K562 (cell line): Measurements from ENCODE around the gene VAMP8. TPM values are rescaled to one million over a fixed set of nuclear protein-coding genes. Genes with fewer than 3 reads are reported as not detected.

Source experiments
- ARID2 ChIP-seq: fragments of 450-650 bp; IDR thresholded peaks from 2 replicates; pipeline ENCODE4 v1.6.1; 2017; ENCODE audit warnings: antibody characterized with exemption, mild to moderate bottlenecking
- BDP1 ChIP-seq: IDR thresholded peaks from 3 replicates; pipeline ENCODE4 v1.6.1; 2011; ENCODE audit not compliant: insufficient read length, insufficient read depth
- E2F3 ChIP-seq: fragments of 250-450 bp; sonication (Bioruptor Pico); IDR thresholded peaks from 2 replicates; pipeline ENCODE4 v1.4.0; 2020; ENCODE audit warnings: mild to moderate bottlenecking
- EP400 ChIP-seq: fragments of 450-650 bp; IDR thresholded peaks from 2 replicates; pipeline ENCODE4 v1.6.1; 2017; ENCODE audit warnings: antibody characterized with exemption, mild to moderate bottlenecking, moderate library complexity
- FOXA1 ChIP-seq: fragments of 450-650 bp; IDR thresholded peaks from 2 replicates; pipeline ENCODE4 v1.6.1; 2016; ENCODE audit warnings: mild to moderate bottlenecking, borderline replicate concordance
- HNRNPH1 ChIP-seq: fragments of 200-400 bp; formaldehyde crosslinking; optimal IDR thresholded peaks from 2 replicates; pipeline ENCODE3; 2017; ENCODE audit warnings: low read depth, mild to moderate bottlenecking, low read length, moderate library complexity
- MAFF ChIP-seq: IDR thresholded peaks from 2 replicates; pipeline ENCODE4 v1.6.1; 2012; ENCODE audit warnings: low read length, improper control_type of control experiment
- NEUROD1 ChIP-seq: fragments of 150-350 bp; IDR thresholded peaks from 2 replicates; pipeline ENCODE4 v1.6.1; 2014; ENCODE audit warnings: borderline replicate concordance, low read length, low read depth; ENCODE audit not compliant: partially characterized antibody
- NFE2L1 ChIP-seq: fragments of 450-650 bp; IDR thresholded peaks from 2 replicates; pipeline ENCODE4 v1.6.1; 2016; ENCODE audit warnings: missing genetic modification characterization, low read depth, mild to moderate bottlenecking, missing compliant biosample characterization, moderate library complexity, borderline replicate concordance
- RBM22 ChIP-seq: fragments of 200-400 bp; formaldehyde crosslinking; IDR thresholded peaks from 2 replicates; pipeline ENCODE4 v1.6.1; 2018; ENCODE audit warnings: low read length, low read depth; ENCODE audit not compliant: poor library complexity, severe bottlenecking
- RFX1 ChIP-seq: fragments of 450-650 bp; IDR thresholded peaks from 2 replicates; pipeline ENCODE4 v1.6.1; 2016; ENCODE audit warnings: mild to moderate bottlenecking, moderate library complexity
- SIX5 ChIP-seq, 2 experiments: IDR thresholded peaks; 2 replicates each; pipeline ENCODE4 v1.6.1; 2011; ENCODE audit warnings: low read length in 2 of 2, borderline replicate concordance in 1 of 2, low read depth in 1 of 2, mild to moderate bottlenecking in 1 of 2, moderate library complexity in 1 of 2; ENCODE audit not compliant: insufficient read depth in 1 of 2
- STAG1 ChIP-seq: sonication (generic); formaldehyde crosslinking; IDR thresholded peaks from 2 replicates; pipeline ENCODE4 v1.5.0; 2020; ENCODE audit warnings: missing genetic modification reagents, borderline replicate concordance
- TGIF2 ChIP-seq: sonication (generic); formaldehyde crosslinking; IDR thresholded peaks from 2 replicates; pipeline ENCODE4 v1.8.1; 2022; ENCODE audit warnings: mild to moderate bottlenecking, missing genetic modification reagents, moderate library complexity
- ZKSCAN1 ChIP-seq: fragments of 150-350 bp; IDR thresholded peaks from 2 replicates; pipeline ENCODE4 v1.6.1; 2016; ENCODE audit warnings: low read depth, low read length
- ZKSCAN8 ChIP-seq: fragments of 200-800 bp; sonication (Bioruptor generic); IDR thresholded peaks from 2 replicates; pipeline ENCODE4 v1.6.1; 2016; ENCODE audit warnings: missing genetic modification characterization, missing compliant biosample characterization
- ZNF124 ChIP-seq: sonication (generic); formaldehyde crosslinking; IDR thresholded peaks from 2 replicates; pipeline ENCODE4 v1.8.1; 2022; ENCODE audit warnings: missing genetic modification reagents
- ZNF140 ChIP-seq: fragments of 250-450 bp; sonication (Bioruptor Pico); IDR thresholded peaks from 2 replicates; pipeline ENCODE4 v1.8.0; 2021; ENCODE audit warnings: moderate library complexity, mild to moderate bottlenecking, inconsistent platforms
- ZNF354B ChIP-seq: fragments of 250-450 bp; sonication (Bioruptor Pico); IDR thresholded peaks from 2 replicates; pipeline ENCODE4 v1.4.0; 2020
- ZNF717 ChIP-seq: fragments of 250-450 bp; sonication (Bioruptor Pico); IDR thresholded peaks from 2 replicates; pipeline ENCODE4 v1.5.0; 2021
- polyA plus RNA-seq, 8 experiments: library from polyadenylated mRNA; depleted of rRNA in 4 of 8; stranded (reverse) in 5 of 8; unstranded in 3 of 8; fragments of >200 nt; fragmentation: Nextera tagmentation in 2 of 8; fragmentation: Illumina TruSeq in 1 of 8; extraction: Ambion mirVana in 2 of 8; extraction: Trizol in 1 of 8; gene quantifications; 2 replicates each; pipeline versions ENCODE4 v1.2.1 to v1.2.3, GENCODE V29; 2011 to 2014; ENCODE audit warnings: inconsistent platforms in 1 of 8, missing spikeins in 1 of 8
- total RNA-seq, 7 experiments: library from RNA; depleted of rRNA in 6 of 7; stranded (reverse); fragments of >200 nt in 6 of 7; fragmentation: Illumina TruSeq in 2 of 7; extraction: Trizol in 2 of 7; gene quantifications; 2 replicates each; pipeline versions ENCODE4 v1.2.1 to v1.2.3, GENCODE V29; 2011 to 2021; ENCODE audit warnings: low replicate concordance in 1 of 7
- TF ChIP-seq, protein P1 (sequence below): fragments of 450-650 bp; IDR thresholded peaks from 2 replicates; pipeline ENCODE4 v1.6.1; 2017; ENCODE audit warnings: antibody characterized with exemption, mild to moderate bottlenecking
- TF ChIP-seq, protein P2 (sequence below): fragments of 250-450 bp; sonication (Bioruptor Pico); IDR thresholded peaks from 2 replicates; pipeline ENCODE4 v1.4.0; 2020; ENCODE audit warnings: mild to moderate bottlenecking, moderate library complexity
- TF ChIP-seq, protein P3 (sequence below): sonication (generic); formaldehyde crosslinking; IDR thresholded peaks from 2 replicates; pipeline ENCODE4 v1.8.0; 2022; ENCODE audit warnings: missing genetic modification reagents, mild to moderate bottlenecking, moderate library complexity, borderline replicate concordance

The VAMP8 gene
- total and polyA plus RNA-seq, 9 of the 15 experiments (the other 6 are each of a cell fraction or from before 2014, with no cell fraction given), result 107 to 571 (median 248) TPM

DNA sequence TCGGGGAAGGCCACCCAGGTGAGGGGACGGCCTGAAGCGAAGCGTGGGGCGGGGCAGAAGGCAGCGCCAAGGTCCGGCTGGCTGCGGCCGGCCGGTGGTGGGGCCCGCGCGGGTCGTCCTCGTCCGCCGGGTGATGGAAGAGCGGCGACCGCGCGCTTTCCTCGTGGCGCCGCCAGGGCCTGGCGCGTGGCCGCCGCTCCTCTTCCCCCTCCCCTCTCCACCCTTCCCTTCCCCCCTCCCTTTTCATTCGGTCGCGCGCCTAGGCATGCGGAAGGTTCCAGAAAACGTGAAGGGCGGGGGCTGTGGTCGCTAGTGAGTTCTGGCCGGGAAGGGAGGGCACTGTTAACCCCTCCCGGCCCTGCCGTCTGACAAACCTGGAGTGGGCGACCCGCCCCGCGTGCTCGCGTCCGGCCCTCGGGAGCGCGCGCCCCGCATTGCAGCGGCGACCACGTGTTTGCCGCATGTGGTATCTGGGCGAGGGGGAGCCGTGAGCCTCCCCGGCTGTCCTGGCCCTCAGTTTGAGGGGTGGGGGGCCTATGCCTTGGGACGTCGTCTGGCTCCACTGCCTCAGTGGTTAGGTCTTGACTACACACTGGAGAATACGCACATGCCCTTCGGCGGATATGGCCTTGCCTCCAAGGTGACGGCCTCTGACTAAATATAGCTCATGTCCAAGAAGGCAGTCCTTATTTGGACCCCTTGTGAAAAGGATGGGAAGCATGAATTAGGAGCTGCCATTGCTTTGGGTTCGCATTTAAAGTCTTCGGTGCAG, 37.8 kb upstream of the VAMP8 start (continued):
- no peak for TF ChIP-seq SIX5 (IDR thresholded peaks at IDR 0.05; ENCODE audit: borderline replicate concordance in 1 of 2, insufficient read depth in 1 of 2, low read depth in 1 of 2, low read length in 2 of 2)
- TF ChIP-seq ZKSCAN1, result 0 out of 2 replicates have a peak, but pooled peaks have one; percentile 15
- TF ChIP-seq ARID2, result no peak
- TF ChIP-seq BDP1, result no peak
- TF ChIP-seq RBM22, result peak; percentile 99
- no peak for TF ChIP-seq ZNF354B
- peak; percentile 96 for TF ChIP-seq EP400
- TF ChIP-seq NFE2L1 (tag), result no peak
- TF ChIP-seq NEUROD1, result no peak
- TF ChIP-seq ZNF140, result no peak
- peak; percentile 15 for TF ChIP-seq HNRNPH1
- TF ChIP-seq, protein P1, sequence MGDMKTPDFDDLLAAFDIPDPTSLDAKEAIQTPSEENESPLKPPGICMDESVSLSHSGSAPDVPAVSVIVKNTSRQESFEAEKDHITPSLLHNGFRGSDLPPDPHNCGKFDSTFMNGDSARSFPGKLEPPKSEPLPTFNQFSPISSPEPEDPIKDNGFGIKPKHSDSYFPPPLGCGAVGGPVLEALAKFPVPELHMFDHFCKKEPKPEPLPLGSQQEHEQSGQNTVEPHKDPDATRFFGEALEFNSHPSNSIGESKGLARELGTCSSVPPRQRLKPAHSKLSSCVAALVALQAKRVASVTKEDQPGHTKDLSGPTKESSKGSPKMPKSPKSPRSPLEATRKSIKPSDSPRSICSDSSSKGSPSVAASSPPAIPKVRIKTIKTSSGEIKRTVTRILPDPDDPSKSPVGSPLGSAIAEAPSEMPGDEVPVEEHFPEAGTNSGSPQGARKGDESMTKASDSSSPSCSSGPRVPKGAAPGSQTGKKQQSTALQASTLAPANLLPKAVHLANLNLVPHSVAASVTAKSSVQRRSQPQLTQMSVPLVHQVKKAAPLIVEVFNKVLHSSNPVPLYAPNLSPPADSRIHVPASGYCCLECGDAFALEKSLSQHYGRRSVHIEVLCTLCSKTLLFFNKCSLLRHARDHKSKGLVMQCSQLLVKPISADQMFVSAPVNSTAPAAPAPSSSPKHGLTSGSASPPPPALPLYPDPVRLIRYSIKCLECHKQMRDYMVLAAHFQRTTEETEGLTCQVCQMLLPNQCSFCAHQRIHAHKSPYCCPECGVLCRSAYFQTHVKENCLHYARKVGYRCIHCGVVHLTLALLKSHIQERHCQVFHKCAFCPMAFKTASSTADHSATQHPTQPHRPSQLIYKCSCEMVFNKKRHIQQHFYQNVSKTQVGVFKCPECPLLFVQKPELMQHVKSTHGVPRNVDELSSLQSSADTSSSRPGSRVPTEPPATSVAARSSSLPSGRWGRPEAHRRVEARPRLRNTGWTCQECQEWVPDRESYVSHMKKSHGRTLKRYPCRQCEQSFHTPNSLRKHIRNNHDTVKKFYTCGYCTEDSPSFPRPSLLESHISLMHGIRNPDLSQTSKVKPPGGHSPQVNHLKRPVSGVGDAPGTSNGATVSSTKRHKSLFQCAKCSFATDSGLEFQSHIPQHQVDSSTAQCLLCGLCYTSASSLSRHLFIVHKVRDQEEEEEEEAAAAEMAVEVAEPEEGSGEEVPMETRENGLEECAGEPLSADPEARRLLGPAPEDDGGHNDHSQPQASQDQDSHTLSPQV, result peak; percentile 69
- no peak for TF ChIP-seq MAFF
- TF ChIP-seq, protein P2, sequence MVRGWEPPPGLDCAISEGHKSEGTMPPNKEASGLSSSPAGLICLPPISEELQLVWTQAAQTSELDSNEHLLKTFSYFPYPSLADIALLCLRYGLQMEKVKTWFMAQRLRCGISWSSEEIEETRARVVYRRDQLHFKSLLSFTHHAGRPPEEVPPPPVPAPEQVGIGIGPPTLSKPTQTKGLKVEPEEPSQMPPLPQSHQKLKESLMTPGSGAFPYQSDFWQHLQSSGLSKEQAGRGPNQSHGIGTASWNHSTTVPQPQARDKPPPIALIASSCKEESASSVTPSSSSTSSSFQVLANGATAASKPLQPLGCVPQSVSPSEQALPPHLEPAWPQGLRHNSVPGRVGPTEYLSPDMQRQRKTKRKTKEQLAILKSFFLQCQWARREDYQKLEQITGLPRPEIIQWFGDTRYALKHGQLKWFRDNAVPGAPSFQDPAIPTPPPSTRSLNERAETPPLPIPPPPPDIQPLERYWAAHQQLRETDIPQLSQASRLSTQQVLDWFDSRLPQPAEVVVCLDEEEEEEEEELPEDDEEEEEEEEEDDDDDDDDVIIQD (CRISPR knock-in tag), result no peak
- TF ChIP-seq ZKSCAN8 (CRISPR knock-in tag), result no peak
- TF ChIP-seq E2F3 (CRISPR knock-in tag), result no peak
- no peak for TF ChIP-seq FOXA1
- TF ChIP-seq STAG1, result no peak
- TF ChIP-seq, protein P3, sequence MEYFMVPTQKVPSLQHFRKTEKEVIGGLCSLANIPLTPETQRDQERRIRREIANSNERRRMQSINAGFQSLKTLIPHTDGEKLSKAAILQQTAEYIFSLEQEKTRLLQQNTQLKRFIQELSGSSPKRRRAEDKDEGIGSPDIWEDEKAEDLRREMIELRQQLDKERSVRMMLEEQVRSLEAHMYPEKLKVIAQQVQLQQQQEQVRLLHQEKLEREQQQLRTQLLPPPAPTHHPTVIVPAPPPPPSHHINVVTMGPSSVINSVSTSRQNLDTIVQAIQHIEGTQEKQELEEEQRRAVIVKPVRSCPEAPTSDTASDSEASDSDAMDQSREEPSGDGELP (CRISPR knock-in tag), result peak; percentile 23; the same call in 1 of the 2 replicates
- no peak for TF ChIP-seq ZNF124 (CRISPR knock-in tag)
- no peak; the same call in 1 of the 2 replicates for TF ChIP-seq TGIF2
- peak; percentile 73; the same call in 1 of the 2 replicates for TF ChIP-seq ZNF717
- TF ChIP-seq RFX1, result no peak
